AG09319 (cell line): ENCODE measurements around the gene QSER1.

Experiments used
- DNase-seq: peaks from one replicate; pipeline ENCODE4 v3.0.0-alpha.2; 2010; ENCODE audit warnings: low read depth; ENCODE audit errors: extremely low read depth
- TF ChIP-seq, protein P1 (sequence below): IDR thresholded peaks from 2 replicates; pipeline ENCODE4 v1.5.1; 2011; ENCODE audit warnings: low read depth, mild to moderate bottlenecking, inconsistent platforms, low read length, moderate library complexity

QSER1 gene

GRCh38 chr11:33017965-33018364 is 125.4 kb downstream of the QSER1 start:
- TF ChIP-seq, protein P1, sequence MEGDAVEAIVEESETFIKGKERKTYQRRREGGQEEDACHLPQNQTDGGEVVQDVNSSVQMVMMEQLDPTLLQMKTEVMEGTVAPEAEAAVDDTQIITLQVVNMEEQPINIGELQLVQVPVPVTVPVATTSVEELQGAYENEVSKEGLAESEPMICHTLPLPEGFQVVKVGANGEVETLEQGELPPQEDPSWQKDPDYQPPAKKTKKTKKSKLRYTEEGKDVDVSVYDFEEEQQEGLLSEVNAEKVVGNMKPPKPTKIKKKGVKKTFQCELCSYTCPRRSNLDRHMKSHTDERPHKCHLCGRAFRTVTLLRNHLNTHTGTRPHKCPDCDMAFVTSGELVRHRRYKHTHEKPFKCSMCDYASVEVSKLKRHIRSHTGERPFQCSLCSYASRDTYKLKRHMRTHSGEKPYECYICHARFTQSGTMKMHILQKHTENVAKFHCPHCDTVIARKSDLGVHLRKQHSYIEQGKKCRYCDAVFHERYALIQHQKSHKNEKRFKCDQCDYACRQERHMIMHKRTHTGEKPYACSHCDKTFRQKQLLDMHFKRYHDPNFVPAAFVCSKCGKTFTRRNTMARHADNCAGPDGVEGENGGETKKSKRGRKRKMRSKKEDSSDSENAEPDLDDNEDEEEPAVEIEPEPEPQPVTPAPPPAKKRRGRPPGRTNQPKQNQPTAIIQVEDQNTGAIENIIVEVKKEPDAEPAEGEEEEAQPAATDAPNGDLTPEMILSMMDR: no peak
- no peak for DNase-seq

- TF ChIP-seq, protein P1: no peak
Measured at GRCh38 chr11:33018840-33019239, 126.2 kb downstream of the QSER1 start.

DNA sequence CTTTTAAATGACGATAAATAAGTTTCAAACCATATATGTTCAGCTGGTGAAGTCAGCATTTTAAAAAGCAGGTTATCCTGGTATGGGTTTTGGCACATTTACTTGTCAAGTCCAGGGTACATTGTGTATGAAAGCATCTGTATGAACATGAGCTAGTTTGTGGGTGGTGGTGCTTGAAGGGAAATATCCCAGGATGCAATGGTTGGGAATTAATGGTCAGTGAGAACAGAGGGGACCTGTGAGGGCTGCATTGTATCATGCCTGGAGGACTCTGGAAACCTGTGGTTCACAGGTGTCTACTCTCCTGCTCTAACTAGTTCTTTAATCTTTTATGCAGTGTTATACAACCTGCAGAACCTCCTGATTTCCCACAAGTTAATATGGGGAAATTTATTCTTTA is 128.9 kb downstream of the QSER1 start:
- TF ChIP-seq, protein P1: no peak
- no peak for DNase-seq

More at GRCh38 chr11:33018840-33019239, 126.2 kb downstream of the QSER1 start:
- no peak for DNase-seq

DNA sequence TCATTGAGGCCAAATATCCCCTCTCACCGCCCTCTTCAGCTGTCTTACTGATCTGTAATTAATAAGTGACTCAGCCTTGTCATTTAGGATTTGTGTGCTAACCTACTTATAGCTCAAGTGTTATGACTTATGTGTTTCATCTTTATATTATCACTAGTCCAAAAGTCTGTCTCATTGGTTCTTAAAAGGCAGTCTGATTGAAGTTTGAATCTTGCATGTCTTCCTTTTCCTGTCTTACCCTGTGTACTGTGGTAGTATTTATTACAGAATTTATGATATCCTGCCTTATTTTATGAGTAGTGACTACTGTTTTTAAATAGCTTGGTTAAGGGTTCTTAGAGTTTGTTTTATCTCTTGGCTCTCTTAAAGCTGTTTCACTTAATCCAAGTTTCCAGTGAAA is 129.3 kb downstream of the QSER1 start:
- TF ChIP-seq, protein P1: no peak

GRCh38 chr11:33025339-33025722 is 132.7 kb downstream of the QSER1 start:
- TF ChIP-seq, protein P1: no peak
- DNase-seq: no peak

More for the DNA sequence above, 129.3 kb downstream of the QSER1 start:
- no peak for DNase-seq

DNA sequence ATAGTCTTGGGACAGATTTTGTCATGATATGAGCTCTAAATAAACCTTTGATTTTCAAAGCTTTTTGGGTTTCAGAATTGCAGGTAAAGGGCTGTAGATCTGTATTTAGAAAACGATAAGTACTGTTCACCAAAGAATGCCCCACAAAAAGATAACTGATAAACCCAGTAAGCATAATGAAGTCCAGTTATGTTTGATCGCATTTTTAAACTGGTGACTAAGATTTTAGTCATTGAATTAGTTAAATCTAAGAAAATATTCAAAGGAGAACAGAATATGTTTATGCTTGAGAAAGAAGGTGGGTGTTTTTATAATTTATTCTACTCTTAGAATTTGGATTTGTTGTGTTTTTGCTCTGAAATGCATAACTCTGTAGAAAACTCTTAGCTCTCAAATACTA is 134.6 kb downstream of the QSER1 start:
- no peak for DNase-seq
- TF ChIP-seq, protein P1: no peak

DNA sequence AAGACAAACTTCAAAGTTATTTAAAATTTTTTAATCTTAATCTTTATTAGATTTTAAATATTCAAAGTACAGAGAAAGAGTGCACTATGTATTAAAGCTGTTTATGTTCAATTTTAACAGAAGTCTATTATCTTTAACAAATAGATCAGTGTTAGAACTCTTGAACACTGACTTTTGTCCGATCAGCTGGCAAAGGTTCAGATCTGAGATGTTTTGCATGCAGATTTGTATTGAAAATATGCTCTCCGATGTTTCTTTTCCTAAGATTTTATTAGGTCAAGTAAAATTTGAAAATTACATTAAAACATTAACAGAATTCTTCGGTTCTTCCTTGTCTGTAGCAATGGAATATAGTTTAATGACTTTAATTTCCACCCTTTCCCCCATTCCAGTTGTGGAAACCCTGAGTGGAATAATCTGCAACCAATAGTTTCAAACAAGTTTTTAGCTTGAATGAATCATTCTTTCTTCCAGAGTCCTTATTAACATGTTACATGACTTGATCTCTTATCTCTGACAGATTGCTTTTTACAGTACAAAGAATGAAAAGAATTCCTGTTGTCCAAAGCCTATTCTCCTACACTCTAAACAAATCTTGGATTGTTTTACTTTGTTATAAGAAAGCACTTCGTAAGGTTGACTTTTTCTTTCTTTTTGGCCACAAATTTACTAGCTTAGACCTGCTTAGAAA is 135.4 kb downstream of the QSER1 start:
- no peak for DNase-seq
- TF ChIP-seq, protein P1: no peak
